H9 (cell line): ENCODE measurements around the gene BDH1. TPM values are rescaled to one million over a fixed set of nuclear protein-coding genes. Genes with fewer than 3 reads are reported as not detected.

Source experiments
- DNase-seq: peaks from one replicate; pipeline ENCODE4 v3.0.0-alpha.2; 2017
- H2AFZ ChIP-seq: one replicate; pipeline ENCODE4 v1.6.1; 2013; ENCODE audit warnings: mild to moderate bottlenecking, low read length, control low read depth, moderate library complexity
- H2AK5ac ChIP-seq: 2 replicates; pipeline ENCODE4 v1.6.1; 2013; ENCODE audit warnings: low read length, control low read depth, mixed read lengths; ENCODE audit not compliant: insufficient read length
- H2BK120ac ChIP-seq: one replicate; pipeline ENCODE4 v1.6.1; 2013; ENCODE audit warnings: low read depth, mild to moderate bottlenecking, low read length, control low read depth, inconsistent platforms; ENCODE audit not compliant: poor library complexity, severe bottlenecking
- H2BK12ac ChIP-seq: 2 replicates; pipeline ENCODE4 v1.6.1; 2013; ENCODE audit warnings: low read length, control low read depth, mixed read lengths, low read depth; ENCODE audit not compliant: insufficient read length
- H2BK15ac ChIP-seq: 2 replicates; pipeline ENCODE4 v1.6.1; 2013; ENCODE audit warnings: low read depth, low read length, control low read depth
- H2BK20ac ChIP-seq: one replicate; pipeline ENCODE4 v1.6.1; 2013; ENCODE audit warnings: low read depth, mild to moderate bottlenecking, low read length, control low read depth, inconsistent platforms; ENCODE audit not compliant: poor library complexity, severe bottlenecking
- H2BK5ac ChIP-seq: 2 replicates; pipeline ENCODE4 v1.6.1; 2013; ENCODE audit warnings: low read length, control low read depth, mixed read lengths; ENCODE audit not compliant: insufficient read length
- H3K14ac ChIP-seq: 2 replicates; pipeline ENCODE4 v1.6.1; 2013; ENCODE audit warnings: low read length, control low read depth; ENCODE audit not compliant: insufficient read depth
- H3K18ac ChIP-seq: 2 replicates; pipeline ENCODE4 v1.6.1; 2013; ENCODE audit warnings: low read depth, mild to moderate bottlenecking, mixed read lengths, low read length, control low read depth; ENCODE audit not compliant: insufficient read length
- H3K23ac ChIP-seq: 2 replicates; pipeline ENCODE4 v1.6.1; 2013; ENCODE audit warnings: low read length, control low read depth, mixed read lengths, low read depth; ENCODE audit not compliant: insufficient read length
- H3K23me2 ChIP-seq: 2 replicates; pipeline ENCODE4 v1.6.1; 2013; ENCODE audit warnings: low read depth, mild to moderate bottlenecking, mixed read lengths, low read length, control low read depth; ENCODE audit not compliant: insufficient read length, poor library complexity, severe bottlenecking
- H3K27ac ChIP-seq: 2 replicates; pipeline ENCODE4 v1.5.1; 2013; ENCODE audit warnings: low read length, control low read depth, mixed read lengths, low read depth; ENCODE audit not compliant: insufficient read length
- H3K27me3 ChIP-seq: 2 replicates; pipeline ENCODE4 v1.6.1; 2013; ENCODE audit warnings: low read length, control low read depth, inconsistent platforms; ENCODE audit not compliant: insufficient read depth
- H3K4ac ChIP-seq: 2 replicates; pipeline ENCODE4 v1.6.1; 2013; ENCODE audit warnings: low read depth, mild to moderate bottlenecking, control low read depth, inconsistent platforms, low read length, moderate library complexity
- H3K4me1 ChIP-seq: 2 replicates; pipeline ENCODE4 v1.6.1; 2013; ENCODE audit warnings: low read length, control low read depth, inconsistent platforms; ENCODE audit not compliant: insufficient read depth
- H3K4me2 ChIP-seq: 2 replicates; pipeline ENCODE4 v1.6.1; 2013; ENCODE audit warnings: low read length, control low read depth, mixed read lengths; ENCODE audit not compliant: insufficient read length, insufficient read depth
- H3K56ac ChIP-seq: 2 replicates; pipeline ENCODE4 v1.6.1; 2013; ENCODE audit warnings: low read depth, mild to moderate bottlenecking, mixed read lengths, low read length, control low read depth; ENCODE audit not compliant: insufficient read length
- H3K79me1 ChIP-seq: 2 replicates; pipeline ENCODE4 v1.6.1; 2013; ENCODE audit warnings: low read depth, mild to moderate bottlenecking, moderate library complexity, low read length, control low read depth, inconsistent platforms; ENCODE audit not compliant: insufficient read depth, poor library complexity, severe bottlenecking
- H3K79me2 ChIP-seq: 2 replicates; pipeline ENCODE4 v1.6.1; 2013; ENCODE audit warnings: low read length, control low read depth, inconsistent platforms; ENCODE audit not compliant: insufficient read depth
- H3K9ac ChIP-seq: 2 replicates; pipeline ENCODE4 v1.6.1; 2013; ENCODE audit warnings: low read length, control low read depth, mixed read lengths; ENCODE audit not compliant: insufficient read length; ENCODE audit errors: extremely low read depth
- H3K9me3 ChIP-seq: one replicate; pipeline ENCODE4 v1.6.1; 2013; ENCODE audit warnings: low read depth, low read length, inconsistent platforms; ENCODE audit not compliant: control insufficient read depth
- H3T11ph ChIP-seq: one replicate; pipeline ENCODE4 v1.6.1; 2013; ENCODE audit warnings: mild to moderate bottlenecking, low read length, control low read depth, inconsistent platforms
- H4K20me1 ChIP-seq: one replicate; pipeline ENCODE4 v1.6.1; 2013; ENCODE audit not compliant: control insufficient read depth, insufficient read length, insufficient read depth
- H4K5ac ChIP-seq: 2 replicates; pipeline ENCODE4 v1.6.1; 2013; ENCODE audit warnings: low read depth, mild to moderate bottlenecking, mixed read lengths, low read length, control low read depth; ENCODE audit not compliant: insufficient read length
- H4K8ac ChIP-seq: replicated peaks from 2 replicates; pipeline ENCODE4 v1.6.1; 2013; ENCODE audit warnings: low read length, control low read depth, mixed read lengths, low read depth; ENCODE audit not compliant: insufficient read length
- H4K91ac ChIP-seq: 2 replicates; pipeline ENCODE4 v1.6.1; 2013; ENCODE audit warnings: low read depth, mild to moderate bottlenecking, moderate library complexity, mixed read lengths, low read length, control low read depth; ENCODE audit not compliant: insufficient read length
- H3K27ac Mint-ChIP-seq, 3 experiments: 2 replicates in 2 of 3; 3 replicates in 1 of 3; pipeline ENCODE4 v1.8.0; 2020 to 2021; ENCODE audit warnings: mixed read lengths in 3 of 3, mild to moderate bottlenecking in 1 of 3, moderate library complexity in 1 of 3
- H3K27me3 Mint-ChIP-seq: 2 replicates; pipeline ENCODE4 v1.8.0; 2021; ENCODE audit warnings: low read depth, mild to moderate bottlenecking, moderate library complexity, mixed read lengths
- H3K36me3 Mint-ChIP-seq, 3 experiments: 2 replicates in 2 of 3; 3 replicates in 1 of 3; pipeline ENCODE4 v1.8.0; 2020 to 2021; ENCODE audit warnings: low read depth in 3 of 3, mixed read lengths in 3 of 3; ENCODE audit not compliant: insufficient read depth in 1 of 3
- H3K4me1 Mint-ChIP-seq, 2 experiments: 2 replicates each; pipeline ENCODE4 v1.8.0; 2020; ENCODE audit warnings: mixed read lengths in 2 of 2
- H3K4me3 Mint-ChIP-seq, 2 experiments: 2 replicates in 1 of 2; 3 replicates in 1 of 2; pipeline ENCODE4 v1.8.0; 2020 to 2021; ENCODE audit warnings: mild to moderate bottlenecking in 2 of 2, mixed read lengths in 2 of 2, moderate library complexity in 1 of 2
- H3K9me3 Mint-ChIP-seq, 2 experiments: 2 replicates in 1 of 2; 3 replicates in 1 of 2; pipeline ENCODE4 v1.8.0; 2020; ENCODE audit warnings: mild to moderate bottlenecking in 2 of 2, mixed read lengths in 2 of 2, moderate library complexity in 1 of 2
- CTCF ChIP-seq: fragments of 200-600 bp; sonication (generic); conservative IDR thresholded peaks from 3 replicates; pipeline ENCODE4 v1.8.0; 2021; ENCODE audit warnings: antibody characterized with exemption, mild to moderate bottlenecking
- WGBS: extraction: QIAGEN DNeasy Blood & Tissue Kit; methylation state at CpG from one replicate; pipeline ENCODE4 v1.1.7; 2013; ENCODE audit warnings: missing lambda C conversion rate, low lambda C conversion rate, mixed read lengths; ENCODE audit not compliant: insufficient read length; ENCODE audit errors: extremely low coverage; 5-methylcytosine and 5-hydroxymethylcytosine counted together
- total RNA-seq: library from RNA; stranded (reverse); gene quantifications from 2 replicates; pipeline ENCODE4 v1.2.1, GENCODE V29; 2021

The BDH1 gene
- total RNA-seq, 1 experiment from 2014 or later: 23.8 TPM

GRCh38 chr3:197495499-197495898 is 60.3 kb downstream of the BDH1 start:
- no peak overlapping the region for H3T11ph ChIP-seq
- no peak overlapping the region for H2BK120ac ChIP-seq
- no peak overlapping the region for H2BK12ac ChIP-seq
- H3K27me3 Mint-ChIP-seq: peaks cover 11% of the 10 kb centered on the region; the same call in 1 of the 2 replicates
- no peak overlapping the region for H3K27ac Mint-ChIP-seq
- no peak for TF ChIP-seq CTCF
- H3K18ac ChIP-seq: no peak overlapping the region
- H3K79me2 ChIP-seq: no peaks in the 10 kb centered on the region
- H3K4me1 ChIP-seq: no peaks in the 10 kb centered on the region
- no peak overlapping the region for H2AK5ac ChIP-seq
- H2BK5ac ChIP-seq: no peak overlapping the region
- no peak overlapping the region for H3K4me3 Mint-ChIP-seq
- H3K23me2 ChIP-seq: no peaks in the 10 kb centered on the region
- no peak overlapping the region for H3K9ac ChIP-seq
- no peak overlapping the region for H3K23ac ChIP-seq
- H3K9me3 ChIP-seq: no peaks in the 10 kb centered on the region
- no peak overlapping the region for H2BK15ac ChIP-seq
- peaks cover 7 to 11% of the 10 kb centered on the region in 2 experiments for H3K4me1 Mint-ChIP-seq
- no peak overlapping the region for H3K56ac ChIP-seq
- peaks cover 8 to 12% of the 10 kb centered on the region in 2 experiments; a peak in 4 of 5 replicates for H3K9me3 Mint-ChIP-seq
- H4K8ac ChIP-seq: no peak overlapping the region
- no peaks in the 10 kb centered on the region for H4K20me1 ChIP-seq
- no peak for DNase-seq
- H4K5ac ChIP-seq: no peak overlapping the region
- peaks cover 3 to 10% (median 5%) of the 10 kb centered on the region in 3 experiments; a peak in 6 of 7 replicates for H3K36me3 Mint-ChIP-seq
- no peaks in the 10 kb centered on the region for H3K79me1 ChIP-seq
- H3K4ac ChIP-seq: no peak overlapping the region
- no CpG with 5 or more reads among the region's 5 CpGs for WGBS
- no peak overlapping the region for H2AFZ ChIP-seq
- H3K14ac ChIP-seq: no peak overlapping the region
- H2BK20ac ChIP-seq: no peak overlapping the region
- H3K4me2 ChIP-seq: no peak overlapping the region
- no peaks in the 10 kb centered on the region for H3K27me3 ChIP-seq
- H3K27ac ChIP-seq: no peak overlapping the region
- no peak overlapping the region for H4K91ac ChIP-seq
